ENCODE measurements around the gene CACNA2D3.

- TF ChIP-seq CTCF (conservative IDR thresholded peaks at IDR 0.05 in 1 of 2, IDR thresholded peaks at IDR 0.05 in 1 of 2; ENCODE audit: extremely low read depth in 1 of 2, insufficient read depth in 1 of 2, low read depth in 1 of 2, low read length in 2 of 2) = no peak
- TF ChIP-seq EZH2 (IDR thresholded peaks at IDR 0.05; ENCODE audit: borderline replicate concordance, low read length) = no peak
These were observed 201.8 kb downstream of the CACNA2D3 start for GRCh38 chr3:54324103-54324502.
